GM19023 (cell line): Measurements from ENCODE around the gene EPHA6.
"Not testable (repeated sequence)": the region's sequence is repeated elsewhere in the genome, so short reads cannot be mapped to it uniquely, and the experiment has no call there.

Source experiments
- ATAC-seq: cut with Tn5 transposase; IDR thresholded peaks from one replicate; pipeline ENCODE4 v1.9.1; 2021; ENCODE audit warnings: mild to moderate bottlenecking, moderate library complexity; ENCODE audit not compliant: unreplicated experiment

EPHA6 gene

GRCh38 chr3:97010881-97011657 is 196.7 kb downstream of the EPHA6 start:
- ATAC-seq = no peak

DNA sequence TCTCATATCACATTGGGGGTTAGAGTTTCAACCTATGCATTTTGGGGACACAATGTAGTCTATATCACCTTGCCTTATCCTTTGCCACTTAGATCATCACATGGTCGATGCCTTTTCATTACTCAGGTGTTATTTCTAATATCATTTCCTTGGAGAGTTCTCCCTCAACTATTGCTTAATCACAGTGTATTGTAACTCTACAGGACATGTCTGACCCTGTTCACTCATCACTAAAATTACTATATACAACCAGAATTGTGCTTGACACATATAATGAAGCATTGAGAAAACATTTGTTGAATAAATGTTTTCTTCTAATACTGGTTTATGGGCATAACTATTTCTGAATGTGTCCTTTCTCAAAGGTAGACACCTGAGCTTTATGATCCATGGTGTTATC is 207.4 kb downstream of the EPHA6 start:
- no peak for ATAC-seq

GRCh38 chr3:97025612-97026011 is 211.2 kb downstream of the EPHA6 start:
- not testable (repeated sequence) for ATAC-seq

- ATAC-seq = no peak
Observed at GRCh38 chr3:97029972-97030371, 215.6 kb downstream of the EPHA6 start.

DNA sequence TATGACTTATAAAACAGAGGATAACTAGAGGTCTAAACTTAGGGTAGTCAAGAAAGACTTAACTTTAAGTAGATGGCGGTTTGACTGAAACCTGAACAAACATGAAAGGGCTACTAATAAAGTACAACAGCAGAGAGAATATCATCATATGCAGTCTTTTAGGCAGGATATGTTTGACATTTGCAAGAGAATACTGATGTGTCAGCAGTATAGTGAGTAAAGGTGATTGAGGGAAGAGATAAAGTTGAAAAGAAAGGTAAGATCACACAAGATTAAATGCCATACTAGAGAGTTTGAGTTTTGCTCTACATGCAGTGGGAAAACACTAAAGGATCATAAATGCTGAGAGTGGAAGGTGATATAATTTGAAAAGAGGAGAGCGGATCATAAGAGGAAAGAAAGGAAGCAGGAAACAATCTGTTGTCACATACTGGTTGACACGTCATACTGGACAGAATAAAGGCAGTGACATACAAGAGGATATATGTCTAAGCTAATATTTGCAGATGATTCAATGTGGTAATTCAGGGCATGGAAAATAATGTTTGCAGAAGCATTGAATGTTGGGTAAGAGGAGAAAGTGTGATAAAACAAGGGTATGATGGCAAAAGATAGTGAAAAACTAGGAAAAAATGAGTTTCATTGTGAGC is 223.0 kb downstream of the EPHA6 start:
- no peak for ATAC-seq

GRCh38 chr3:97043411-97043810 is 229.0 kb downstream of the EPHA6 start:
- no peak for ATAC-seq

GRCh38 chr3:97057365-97057764 is 243.0 kb downstream of the EPHA6 start:
- ATAC-seq = no peak

DNA sequence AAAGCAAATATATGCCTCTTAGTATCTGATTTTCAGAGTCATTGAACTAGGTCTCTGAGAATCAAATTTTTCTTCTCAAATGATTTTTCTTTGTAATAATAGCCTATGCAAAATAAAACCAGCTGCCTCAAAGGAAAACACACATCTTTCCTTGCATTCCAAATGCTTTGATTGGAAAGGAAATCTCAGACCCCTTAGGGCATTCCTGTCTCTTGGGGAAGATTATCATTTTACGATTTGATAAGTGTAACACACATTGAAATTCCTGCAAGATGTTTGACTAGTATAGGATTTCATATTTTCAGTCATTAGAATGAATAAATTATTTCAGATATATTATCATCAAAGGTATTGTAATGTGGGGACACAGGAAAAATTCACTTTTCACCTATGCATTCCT is 244.8 kb downstream of the EPHA6 start:
- ATAC-seq = no peak

DNA sequence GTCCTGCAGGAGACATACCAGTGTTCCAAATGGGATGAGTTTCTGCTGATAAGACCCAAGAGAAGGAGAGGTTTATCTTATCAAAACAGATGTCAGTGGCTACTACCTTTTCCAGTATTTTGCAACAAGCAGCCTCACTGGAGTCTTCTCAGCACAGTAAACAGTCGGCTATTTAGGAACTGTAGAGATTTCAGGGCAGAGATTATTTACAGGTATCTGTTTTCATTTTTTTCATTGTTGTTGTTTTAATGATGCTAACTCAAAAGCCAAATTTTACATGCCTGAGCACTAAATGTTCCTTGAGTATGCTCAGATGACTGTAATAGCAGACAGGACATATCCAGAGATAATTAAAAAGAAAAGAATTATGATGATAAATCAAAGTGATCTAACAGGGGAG is 252.1 kb downstream of the EPHA6 start:
- ATAC-seq = no peak

- ATAC-seq = no peak
Observed at GRCh38 chr3:97070302-97070701, 255.9 kb downstream of the EPHA6 start.

GRCh38 chr3:97074546-97074945 is 260.2 kb downstream of the EPHA6 start:
- ATAC-seq = no peak

GRCh38 chr3:97076673-97077072 is 262.3 kb downstream of the EPHA6 start:
- ATAC-seq = no peak

DNA sequence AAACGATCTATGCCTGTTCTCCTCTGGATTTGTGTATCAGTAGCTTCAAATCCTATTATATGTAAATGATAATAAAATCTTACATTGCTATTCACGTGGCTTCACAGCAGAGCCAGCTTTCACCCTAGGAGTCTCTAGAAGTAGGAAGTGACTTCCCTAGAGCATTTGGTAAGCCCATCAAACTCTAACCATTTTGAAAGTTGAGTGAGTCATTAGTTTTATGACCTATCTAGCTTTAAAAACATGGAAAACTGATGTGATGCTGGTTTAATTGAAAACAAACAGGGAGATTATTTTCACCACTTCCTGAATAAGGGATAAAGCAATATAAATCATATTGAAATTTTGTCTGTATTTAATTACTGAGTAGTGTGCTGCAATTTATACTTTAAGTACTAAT is 275.2 kb downstream of the EPHA6 start:
- ATAC-seq = no peak

DNA sequence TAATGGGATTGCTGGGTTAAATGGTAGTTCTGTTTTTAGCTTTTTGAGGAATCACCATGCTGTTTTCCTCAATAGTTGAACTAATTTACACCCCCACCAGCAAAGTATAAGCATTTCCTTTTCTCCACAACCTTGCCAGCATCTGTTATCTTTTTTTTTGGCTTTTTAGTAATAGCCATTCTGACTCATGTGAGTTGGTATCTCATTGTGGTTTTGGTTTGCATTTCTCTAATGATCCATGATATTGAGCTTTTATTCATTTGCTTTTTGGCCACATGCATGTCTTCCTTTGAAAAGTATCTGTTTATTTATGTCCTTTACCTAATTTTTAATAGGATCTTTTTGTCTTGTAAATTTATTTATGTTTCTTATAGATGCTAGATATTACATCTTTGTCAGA is 288.2 kb downstream of the EPHA6 start:
- ATAC-seq = no peak

DNA sequence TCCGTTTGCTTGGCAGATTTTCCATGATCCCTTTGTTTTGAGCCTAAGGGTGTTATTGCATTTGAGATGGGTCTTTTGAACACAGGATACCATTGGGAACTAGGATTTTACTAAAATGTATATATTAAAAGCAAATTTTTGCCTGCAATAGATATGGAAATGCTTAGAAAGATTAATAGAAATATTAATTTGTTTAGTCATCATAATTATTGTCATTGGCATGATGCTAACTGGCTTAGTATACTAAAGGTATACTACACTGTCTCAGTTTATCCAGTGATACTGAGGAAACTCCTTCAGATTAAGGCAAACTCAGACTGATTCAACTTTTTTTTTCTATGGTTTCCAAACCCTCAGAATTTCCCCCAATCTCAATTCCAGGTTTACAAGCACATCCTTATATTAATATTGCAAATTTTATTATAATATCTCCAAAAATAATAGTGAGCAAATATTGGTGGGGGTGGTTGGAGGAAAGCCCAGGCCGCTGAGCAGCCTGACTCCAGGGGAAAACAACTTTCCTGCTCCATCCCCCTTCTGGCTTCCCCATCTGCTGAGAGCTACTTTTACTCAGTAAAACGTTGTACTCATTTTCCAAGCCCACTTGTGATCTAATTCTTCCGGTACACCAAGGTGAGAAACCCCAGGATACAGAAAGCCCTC is 291.7 kb downstream of the EPHA6 start:
- no peak for ATAC-seq

DNA sequence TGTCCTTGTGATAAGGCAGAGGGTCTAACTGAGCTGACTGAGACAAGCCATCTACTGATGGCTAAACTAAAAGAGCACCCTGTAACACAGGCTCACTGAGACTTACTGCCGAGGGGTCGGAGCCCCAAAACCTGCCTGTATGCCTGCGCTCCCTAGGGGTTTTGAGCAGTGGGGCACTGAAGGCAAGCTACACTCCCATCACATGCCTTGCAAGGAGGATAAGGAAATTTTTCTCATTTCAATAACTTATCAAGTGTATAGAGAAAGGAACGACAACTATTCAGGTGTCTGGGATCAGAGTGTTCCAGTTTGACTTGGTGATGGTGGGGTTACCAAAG is 292.2 kb downstream of the EPHA6 start:
- no peak for ATAC-seq

DNA sequence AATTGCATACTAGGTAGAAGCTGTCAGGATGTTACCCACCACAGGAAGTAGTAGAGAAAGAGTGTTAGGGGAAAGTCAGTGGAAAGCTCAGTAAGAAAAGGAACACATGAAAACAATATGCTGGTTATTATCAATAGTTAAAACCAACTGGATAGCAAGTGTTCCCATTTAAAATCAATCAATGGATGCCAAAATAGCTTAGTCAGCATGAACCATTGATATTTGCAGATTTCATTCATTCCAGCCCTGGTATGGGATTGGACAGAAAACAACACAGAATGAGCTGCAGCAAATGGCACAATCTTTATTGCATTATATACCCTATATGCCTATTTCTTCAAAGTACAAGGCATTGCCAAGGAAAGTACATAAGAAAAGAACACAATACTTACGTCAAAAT is 293.7 kb downstream of the EPHA6 start:
- ATAC-seq = no peak

- no peak for ATAC-seq
Observed at GRCh38 chr3:97111244-97111643, 296.9 kb downstream of the EPHA6 start.

DNA sequence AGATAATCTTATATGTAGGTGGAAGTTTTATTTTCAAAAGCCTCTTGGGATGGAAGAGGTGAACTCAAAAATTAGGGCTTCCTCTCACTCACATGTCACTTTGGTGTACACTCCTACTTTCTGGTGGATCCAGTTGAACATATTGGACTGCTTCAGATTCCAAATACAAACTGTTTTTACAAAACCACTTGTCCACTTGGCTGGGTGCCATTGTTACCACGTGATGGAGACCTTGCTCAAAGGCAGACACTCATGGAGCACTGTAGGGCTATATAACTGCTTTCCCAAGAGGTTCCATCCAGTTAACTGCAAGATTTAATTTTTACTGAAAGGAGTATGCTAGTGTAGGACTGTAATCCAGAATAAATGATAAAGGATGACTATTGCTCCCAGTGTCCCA is 307.0 kb downstream of the EPHA6 start:
- ATAC-seq = no peak

- no peak for ATAC-seq
Observed at GRCh38 chr3:97125902-97126499, 311.6 kb downstream of the EPHA6 start.

- no peak for ATAC-seq
Observed at GRCh38 chr3:97131476-97131875, 317.1 kb downstream of the EPHA6 start.
